Heart right ventricle (tissue), 16 donors: ENCODE measurements around the gene GOLGA6C. TPM values are rescaled to one million over a fixed set of nuclear protein-coding genes. Genes with fewer than 3 reads are reported as not detected.
"Not testable (repeated sequence)": the region's sequence is repeated elsewhere in the genome, so short reads cannot be mapped to it uniquely, and the experiment has no call there.

Experiments
- ATAC-seq, 8 donors: fragments of 200-7000 bp; cut with Tn5 transposase; one replicate each; pipeline ENCODE4 v1.9.1; 2020; ENCODE audit warnings: mild to moderate bottlenecking in 8 of 8, moderate library complexity in 8 of 8, moderate number of reproducible peaks in 1 of 8
- DNase-seq, 2 donors: peaks; one replicate each; pipeline ENCODE4 v3.0.0-alpha.2; 2020
- H3K27ac ChIP-seq, 10 donors: fragments of 200-600 bp; sonication (generic) in 2 of 10; one replicate each; pipeline versions ENCODE4 v1.5.0 to v1.8.0; 2020 to 2022; ENCODE audit warnings: mild to moderate bottlenecking in 3 of 10
- H3K27me3 ChIP-seq, 7 donors: fragments of 200-600 bp; one replicate each; pipeline ENCODE4 v1.8.0; 2021 to 2022; ENCODE audit warnings: mild to moderate bottlenecking in 2 of 7
- H3K36me3 ChIP-seq, 9 donors: fragments of 200-600 bp; sonication (generic) in 1 of 9; one replicate each; pipeline versions ENCODE4 v1.5.0 to v1.8.0; 2020 to 2022; ENCODE audit warnings: mild to moderate bottlenecking in 2 of 9
- H3K4me1 ChIP-seq, 9 donors: fragments of 200-600 bp; sonication (generic) in 1 of 9; one replicate each; pipeline versions ENCODE4 v1.5.0 to v1.8.0; 2020 to 2022; ENCODE audit warnings: mild to moderate bottlenecking in 4 of 9
- H3K4me3 ChIP-seq, 10 donors: fragments of 200-600 bp; sonication (generic) in 2 of 10; one replicate each; pipeline versions ENCODE4 v1.5.0 to v1.8.0; 2020 to 2022; ENCODE audit warnings: mild to moderate bottlenecking in 7 of 10, moderate library complexity in 2 of 10
- H3K9me3 ChIP-seq, 11 donors: fragments of 200-600 bp in 10 of 11; sonication (generic) in 2 of 11; one replicate each; pipeline versions ENCODE4 v1.5.0 to v1.8.0; 2013 to 2022; ENCODE audit warnings: mild to moderate bottlenecking in 2 of 11, control low read depth in 1 of 11, moderate library complexity in 1 of 11
- WGBS, 2 donors: extraction: QIAGEN DNeasy Blood & Tissue Kit; methylation state at CpG; one replicate each; pipeline ENCODE4 v1.1.7; 2013; ENCODE audit warnings: inconsistent platforms in 1 of 2; 5-methylcytosine and 5-hydroxymethylcytosine counted together
- intact Hi-C, 10 donors: fragments of 100-400 bp; cut with DNase I; formaldehyde crosslinking; loops; one replicate each; pipeline versions ENCODE4 v1.11.1 to v1.14.2; 2022
- polyA plus RNA-seq, 2 donors: library from polyadenylated mRNA; stranded (reverse); fragments of 200-250 nt; gene quantifications; one replicate each; pipeline ENCODE4 v1.2.3, GENCODE V29; 2013
- total RNA-seq, 10 donors: library from RNA; stranded (reverse); fragmentation: NEBNext Ultra II Directional in 3 of 10; extraction: Animal tissue kit (Norgen Biotek cat#: 25700) in 3 of 10; gene quantifications; one replicate each; pipeline versions ENCODE4 v1.2.1 to v1.2.4, GENCODE V29; 2021 to 2023
- TF ChIP-seq, protein P1 (sequence below), 9 donors: fragments of 200-600 bp; sonication (generic) in 2 of 9; IDR thresholded peaks; one replicate each; pipeline versions ENCODE4 v1.5.0 to v1.8.0; 2021 to 2022; ENCODE audit warnings: antibody characterized with exemption in 9 of 9, mild to moderate bottlenecking in 5 of 9, moderate library complexity in 1 of 9
- donor health status: Arrhythmogenic right ventricular cardiomyopathy.
- donor health status: ischemic (EF 13 %, LVEDD 7.1; RV severe dilation, severe dysfunction).
- donor health status: healthy with polysubstance abuse.
- donor health status: DM: no; HTN: yes; CAD: no.
- donor health status: DM: no; HTN: no; CAD: no.
- donor health status: ischemic (EF 25% LVEDD 6.9; RV normal size, moderate dysfunction).
- donor health status: ischemic (EF 25% LVEDD 5.7; RV mildly dilated, moderate dysfunction).
- donor health status: healthy.
- donor health status: DM: yes; HTN: yes; CAD: no.
- donor health status: Ischemic cardiomyopathy.
- donor health status: ischemic (EF 35%, LVEDD 5.7; RV mildly dilated, moderate dysfunction).
- donor health status: nonischemic (EF 11% LVEDD 7.7; RV severe dilation, severe dysfunction).
- donor health status: DM: yes; HTN: yes; CAD: no.
- donor health status: PGD.
- donor health status: ischemic (EF 29% LVEDD 5.4; RV normal size, mild dysfunction).
- donor health status: nonischemic (EF 23%, LVEDD 6.1; RV moderate dilation, normal function).

Gene GOLGA6C
- total and polyA plus RNA-seq, 12 donors = not detected

DNA sequence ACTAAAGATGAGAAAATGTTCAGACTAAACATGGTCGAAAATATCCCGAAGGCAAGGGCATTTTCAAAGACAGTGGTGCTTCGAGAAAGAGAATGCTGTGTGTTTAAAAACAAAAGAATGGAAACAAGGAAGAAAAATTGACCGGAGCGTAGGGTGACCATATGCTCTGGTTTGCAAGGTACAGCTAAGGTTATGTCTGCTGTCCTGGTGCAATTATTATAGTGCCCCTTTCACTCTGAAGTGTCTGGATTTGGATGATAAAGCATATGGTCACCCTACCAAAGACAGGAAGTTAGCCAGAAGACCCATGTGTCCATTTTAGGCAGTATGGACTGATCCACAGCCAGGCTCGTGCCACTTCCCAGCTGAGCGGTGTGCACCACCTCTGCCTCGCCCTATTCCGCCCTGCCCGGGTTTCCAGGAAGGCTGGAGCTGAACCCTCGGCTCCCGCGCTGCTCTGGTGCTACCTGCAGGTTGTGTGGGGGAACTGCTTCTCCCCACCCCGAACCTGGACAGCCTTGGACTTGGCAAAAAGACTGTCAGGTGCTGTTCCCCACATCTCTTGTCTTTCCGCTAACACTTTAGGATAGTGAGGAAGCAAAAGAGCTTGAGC is 49.8 kb downstream of the GOLGA6C start:
- Histone ChIP-seq H3K4me3 (no peak overlapping the region), H3K4me1 (no peaks in the 10 kb centered on the region), H3K27ac (no peak overlapping the region), H3K36me3 (no peaks in the 10 kb centered on the region), H3K9me3 (no peaks in the 10 kb centered on the region), H3K27me3 (peaks cover 0 to 57% (median 33%) of the 10 kb centered on the region in 7 donors)
- TF ChIP-seq, protein P1, sequence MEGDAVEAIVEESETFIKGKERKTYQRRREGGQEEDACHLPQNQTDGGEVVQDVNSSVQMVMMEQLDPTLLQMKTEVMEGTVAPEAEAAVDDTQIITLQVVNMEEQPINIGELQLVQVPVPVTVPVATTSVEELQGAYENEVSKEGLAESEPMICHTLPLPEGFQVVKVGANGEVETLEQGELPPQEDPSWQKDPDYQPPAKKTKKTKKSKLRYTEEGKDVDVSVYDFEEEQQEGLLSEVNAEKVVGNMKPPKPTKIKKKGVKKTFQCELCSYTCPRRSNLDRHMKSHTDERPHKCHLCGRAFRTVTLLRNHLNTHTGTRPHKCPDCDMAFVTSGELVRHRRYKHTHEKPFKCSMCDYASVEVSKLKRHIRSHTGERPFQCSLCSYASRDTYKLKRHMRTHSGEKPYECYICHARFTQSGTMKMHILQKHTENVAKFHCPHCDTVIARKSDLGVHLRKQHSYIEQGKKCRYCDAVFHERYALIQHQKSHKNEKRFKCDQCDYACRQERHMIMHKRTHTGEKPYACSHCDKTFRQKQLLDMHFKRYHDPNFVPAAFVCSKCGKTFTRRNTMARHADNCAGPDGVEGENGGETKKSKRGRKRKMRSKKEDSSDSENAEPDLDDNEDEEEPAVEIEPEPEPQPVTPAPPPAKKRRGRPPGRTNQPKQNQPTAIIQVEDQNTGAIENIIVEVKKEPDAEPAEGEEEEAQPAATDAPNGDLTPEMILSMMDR (IDR thresholded peaks at IDR 0.05) = peak in 6 of 9 donors; percentile 12 to 35 (median 29)
- ATAC-seq = peak in 4 of 8 donors; percentile 61 to 71 (median 64)
- intact Hi-C loops = loop anchor here in 3 of 10 donors (10.0 kb wide), 2 partner anchors 63 to 293 kb away; no protein-coding TSS in a partner anchor
- DNase-seq = peak in 1 of 2 donors; percentile 31
- WGBS, 2 donors = 33 to 34% methylated on average over 15 of the region's 15 CpGs

DNA sequence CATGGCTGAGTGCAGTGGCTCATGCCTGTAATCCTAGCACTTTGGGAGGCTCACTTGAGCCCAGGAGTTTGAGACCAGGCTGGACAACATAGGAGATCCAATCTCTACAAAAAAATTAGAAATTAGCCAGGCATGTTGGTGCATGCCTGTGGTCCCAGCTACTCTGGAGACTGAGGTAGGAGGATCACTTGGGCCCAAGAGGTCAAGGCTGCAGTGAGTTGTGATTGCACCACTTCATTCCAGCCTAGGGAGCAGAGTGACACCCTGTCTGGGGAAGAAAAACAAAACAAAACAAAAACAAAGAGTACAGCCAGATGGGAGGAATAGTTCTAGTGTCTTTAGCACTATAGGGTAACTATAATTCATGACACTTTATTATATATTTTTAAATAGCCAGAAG is 51.6 kb downstream of the GOLGA6C start:
- intact Hi-C loops = loop anchor here in 4 of 10 donors (10.0 kb wide), 3 partner anchors 65 to 295 kb away; no protein-coding TSS in a partner anchor

DNA sequence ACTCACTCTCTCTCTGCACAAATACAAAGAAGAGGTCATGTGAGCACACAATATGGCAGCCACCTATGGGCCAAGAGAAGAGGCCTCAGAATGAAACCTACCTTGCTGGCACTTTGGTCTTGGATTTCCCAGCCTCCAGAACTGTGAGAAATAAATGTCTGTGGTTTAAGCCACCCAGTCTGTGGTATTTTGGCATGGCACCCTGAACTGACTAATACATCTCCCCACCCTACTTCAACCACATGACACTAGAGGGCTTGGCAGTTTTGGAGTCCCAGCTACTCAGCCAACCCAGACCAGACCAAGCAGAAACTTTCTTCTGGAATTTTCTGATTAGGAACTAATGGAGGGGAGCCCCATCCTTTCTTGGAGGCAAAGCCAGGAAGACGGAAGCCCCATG is 54.4 kb downstream of the GOLGA6C start:
- not testable (repeated sequence) for DNase-seq

More for the DNA sequence above, 51.6 kb downstream of the GOLGA6C start:
- TF ChIP-seq, protein P1 (IDR thresholded peaks at IDR 0.05) = no peak
- Histone ChIP-seq H3K36me3 (no peaks in the 10 kb centered on the region), H3K4me1 (no peaks in the 10 kb centered on the region), H3K27me3 (peaks cover 0 to 50% (median 31%) of the 10 kb centered on the region in 7 donors), H3K4me3 (no peak overlapping the region), H3K27ac (no peak overlapping the region), H3K9me3 (no peaks in the 10 kb centered on the region)
- DNase-seq (no peak), ATAC-seq (no peak)

DNA sequence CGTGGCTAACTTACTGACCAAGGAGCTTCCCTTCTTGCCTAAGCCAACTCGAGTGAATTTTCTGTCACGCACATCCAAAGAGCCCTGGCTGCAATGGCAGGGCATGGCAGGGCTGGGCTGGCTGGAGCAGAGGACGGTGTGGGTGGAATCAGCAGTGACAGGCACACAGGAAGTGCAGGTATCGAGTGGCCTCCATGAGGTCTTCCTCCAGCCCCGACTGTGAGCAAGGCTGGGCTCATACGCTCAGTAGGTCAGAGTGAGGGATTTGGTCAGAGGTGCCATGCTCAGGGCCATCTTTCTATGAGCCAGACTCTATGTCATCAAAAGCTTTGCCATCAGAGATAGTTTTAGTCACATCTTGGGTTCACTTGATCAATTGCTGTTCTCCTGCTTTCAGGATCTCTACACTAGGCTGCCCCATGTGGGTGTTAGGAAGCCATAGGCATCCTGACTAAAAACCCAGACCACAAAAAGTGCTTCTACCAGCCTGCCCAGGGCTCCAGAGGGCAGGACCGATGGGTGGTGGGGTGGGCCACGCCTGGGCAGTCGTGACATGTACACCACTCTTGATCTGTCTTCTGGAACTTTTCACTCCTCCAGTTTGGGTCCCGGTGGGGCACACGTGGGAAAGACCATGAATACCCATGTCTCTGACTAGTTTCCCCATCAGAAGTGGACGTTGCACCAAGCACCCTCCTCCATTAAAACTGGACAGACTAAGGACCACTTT is 55.1 kb downstream of the GOLGA6C start:
- no peaks in the 10 kb centered on the region for H3K36me3 ChIP-seq
- TF ChIP-seq, protein P1 (IDR thresholded peaks at IDR 0.05) = no peak
- no peak for DNase-seq
- no peaks in the 10 kb centered on the region for H3K9me3 ChIP-seq
- ATAC-seq = no peak
- H3K4me3 ChIP-seq = no peak overlapping the region
- intact Hi-C loops = loop anchor here in 1 of 10 donors (10.0 kb wide), 2 partner anchors 68 to 98 kb away; no protein-coding TSS in a partner anchor
- H3K4me1 ChIP-seq = no peaks in the 10 kb centered on the region
- H3K27ac ChIP-seq = no peak overlapping the region
- peaks cover 0 to 19% (median 8%) of the 10 kb centered on the region in 7 donors for H3K27me3 ChIP-seq
- WGBS, 2 donors = 81 to 86% methylated on average over 13 of the region's 13 CpGs

More for the DNA sequence above, 54.4 kb downstream of the GOLGA6C start:
- 92% methylated on average over 1 of the region's 1 CpG for WGBS, 2 donors
- not testable (repeated sequence) for H3K4me1 ChIP-seq, H3K27ac ChIP-seq, H3K4me3 ChIP-seq, ATAC-seq, H3K36me3 ChIP-seq, H3K9me3 ChIP-seq
- intact Hi-C loops = loop anchor here in 1 of 10 donors (10.0 kb wide), 2 partner anchors 68 to 98 kb away; no protein-coding TSS in a partner anchor
- peaks cover 0 to 25% (median 14%) of the 10 kb centered on the region in 7 donors for H3K27me3 ChIP-seq
